GM19193 (cell line): ENCODE measurements around the gene KRT86.

Source experiments
- POLR2A ChIP-seq: IDR thresholded peaks from 4 replicates; pipeline ENCODE4 v1.6.1; 2011; ENCODE audit not compliant: insufficient read depth, insufficient read length; ENCODE audit errors: extremely low read depth

Gene KRT86

GRCh38 chr12:52347551-52348510, 73.4 kb downstream of the KRT86 start:
- no peak for TF ChIP-seq POLR2A

GRCh38 chr12:52349196-52349595, 74.8 kb downstream of the KRT86 start:
- no peak for TF ChIP-seq POLR2A

GRCh38 chr12:52350021-52350620, 75.7 kb downstream of the KRT86 start:
- TF ChIP-seq POLR2A: no peak

- TF ChIP-seq POLR2A: no peak
These were observed 76.3 kb downstream of the KRT86 start for GRCh38 chr12:52350786-52351185.

- no peak for TF ChIP-seq POLR2A
These were observed 77.0 kb downstream of the KRT86 start for GRCh38 chr12:52351196-52352059.

GRCh38 chr12:52352951-52353350, 78.5 kb downstream of the KRT86 start:
- no peak for TF ChIP-seq POLR2A

GRCh38 chr12:52353766-52354165, 79.3 kb downstream of the KRT86 start:
- TF ChIP-seq POLR2A: no peak

- no peak for TF ChIP-seq POLR2A
These were observed 79.8 kb downstream of the KRT86 start for GRCh38 chr12:52354200-52354599.

GRCh38 chr12:52355176-52355575, 80.7 kb downstream of the KRT86 start:
- TF ChIP-seq POLR2A: no peak

- no peak for TF ChIP-seq POLR2A
These were observed 81.8 kb downstream of the KRT86 start for GRCh38 chr12:52356031-52356761.

- TF ChIP-seq POLR2A: no peak
These were observed 82.5 kb downstream of the KRT86 start for GRCh38 chr12:52356762-52357580.
